Stimulated activated CD8-positive, alpha-beta memory T cell treated with anti-CD3 and anti-CD28 coated beads, Interleukin-4, amount 100 ng/mL, for 1 hour (primary cell): Measurements from ENCODE around the gene LY6G6F.
A peak's percentile ranks its signal among the peaks of the same experiment; 100 is the strongest.
"Not testable (repeated sequence)": the region's sequence is repeated elsewhere in the genome, so short reads cannot be mapped to it uniquely, and the experiment has no call there.

Experiments used
- DNase-seq, 2 donors: peaks; one replicate each; pipeline ENCODE4 v3.0.0-alpha.2; 2020; ENCODE audit warnings: low read depth in 2 of 2, low spot score in 1 of 2

The LY6G6F gene

GRCh38 chr6:31701666-31702404 is 4.8 kb upstream of the LY6G6F start:
- no peak for DNase-seq

DNA sequence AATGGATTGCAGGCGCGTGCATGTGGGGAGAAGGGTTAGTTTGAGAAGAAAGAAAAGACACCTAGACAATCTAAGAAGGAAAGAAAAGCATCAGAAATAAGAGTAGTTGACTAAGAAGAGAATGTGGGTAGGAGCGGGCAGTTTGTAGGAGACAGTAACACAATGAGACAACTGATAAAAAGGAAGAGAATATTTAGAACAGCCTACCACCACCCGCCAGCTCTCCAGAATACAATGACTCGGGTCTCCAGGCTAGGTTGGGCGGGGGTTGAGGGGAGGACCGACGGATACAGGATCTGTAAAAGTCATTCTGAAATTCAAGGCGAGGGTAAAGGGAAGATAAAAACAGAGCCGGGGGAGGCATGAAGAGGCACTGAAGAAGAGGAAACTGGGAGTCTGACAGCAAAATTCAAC is 4.3 kb upstream of the LY6G6F start:
- no peak for DNase-seq

DNA sequence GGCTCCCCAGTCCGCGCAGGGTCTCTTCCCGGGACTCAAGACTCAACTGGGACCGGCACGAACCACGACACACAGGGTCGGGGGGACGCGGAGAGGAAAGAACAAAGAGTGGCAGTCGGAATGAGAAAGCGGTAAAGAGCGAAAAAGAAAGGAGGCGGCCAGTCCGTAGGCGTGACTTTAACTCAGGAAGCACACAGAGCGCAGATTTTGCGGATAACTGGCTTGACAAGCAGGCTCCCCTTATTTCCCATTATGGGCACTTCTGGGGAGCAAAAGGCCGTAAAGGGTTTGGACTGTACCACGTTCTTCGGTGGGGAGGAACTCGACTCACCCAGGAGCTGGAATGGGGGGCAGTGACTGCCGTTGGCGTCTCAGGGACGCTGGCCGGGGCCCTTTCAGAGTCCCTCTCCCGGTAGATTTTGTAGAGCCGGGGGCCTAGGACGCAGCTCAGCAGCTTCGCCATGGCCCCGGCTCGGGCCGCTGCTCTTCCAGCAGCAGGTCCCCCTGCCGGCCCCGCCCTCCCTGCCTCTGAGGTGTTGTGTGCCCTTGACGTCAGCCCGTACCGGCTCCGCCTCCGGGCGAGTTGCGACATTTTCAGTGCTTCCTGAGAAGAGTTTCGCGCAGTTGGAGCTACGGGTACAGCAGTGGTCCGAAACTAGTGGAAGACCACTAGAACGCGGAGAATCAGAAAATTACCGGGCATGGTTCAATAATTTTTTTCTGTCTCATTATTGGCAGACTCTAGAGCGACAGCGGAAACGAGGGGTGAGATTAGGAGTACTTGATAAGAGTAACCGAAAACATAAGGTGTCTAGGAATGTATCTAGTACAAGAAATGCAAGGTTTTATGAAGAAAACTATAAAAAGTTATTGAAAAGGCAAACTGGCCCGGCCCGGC is 3.6 kb upstream of the LY6G6F start, which contains the start of gene ABHD16A:
Gene ABHD16A (minus strand): TSS at position 506 of the 898 bp plus-strand sequence. CDS start 43 bp downstream, at position 463.
- peak; percentile 92 to 93 for DNase-seq

DNA sequence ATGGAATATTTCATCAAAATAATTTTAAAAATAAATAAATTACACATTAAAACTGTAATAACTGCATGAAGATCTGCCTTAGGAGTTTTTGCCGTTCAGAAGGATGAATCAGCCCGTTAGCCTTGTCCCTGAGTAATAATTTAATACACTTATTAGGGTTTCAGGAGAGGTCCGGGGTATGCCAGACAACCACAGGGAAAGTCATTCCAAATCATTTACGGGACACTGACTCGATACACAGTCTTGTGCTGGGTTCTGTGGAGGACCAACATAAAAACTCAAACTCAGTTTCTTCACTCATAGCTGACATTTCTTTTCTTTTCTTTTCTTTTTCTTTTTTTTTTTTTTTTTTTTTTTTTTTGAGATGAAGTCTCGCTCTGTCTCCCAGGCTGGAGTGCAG is 735 bp upstream of the LY6G6F start:
- DNase-seq, result no peak

DNA sequence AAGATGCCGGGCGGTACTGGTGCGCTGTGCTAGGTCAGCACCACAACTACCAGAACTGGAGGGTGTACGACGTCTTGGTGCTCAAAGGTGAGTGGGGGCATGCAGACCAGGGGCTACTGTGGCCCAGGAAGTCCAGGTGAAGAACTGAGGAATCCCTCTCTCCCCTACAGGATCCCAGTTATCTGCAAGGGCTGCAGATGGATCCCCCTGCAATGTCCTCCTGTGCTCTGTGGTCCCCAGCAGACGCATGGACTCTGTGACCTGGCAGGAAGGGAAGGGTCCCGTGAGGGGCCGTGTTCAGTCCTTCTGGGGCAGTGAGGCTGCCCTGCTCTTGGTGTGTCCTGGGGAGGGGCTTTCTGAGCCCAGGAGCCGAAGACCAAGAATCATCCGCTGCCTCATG is 1.0 kb downstream of the LY6G6F start:
- DNase-seq, result no peak

- no peak for DNase-seq
Observed at GRCh38 chr6:31708224-31708623, 1.6 kb downstream of the LY6G6F start.

GRCh38 chr6:31709157-31709556 is 2.5 kb downstream of the LY6G6F start:
- not testable (repeated sequence) for DNase-seq

- no peak for DNase-seq
Observed at GRCh38 chr6:31710523-31711219, 4.0 kb downstream of the LY6G6F start.

- DNase-seq, result no peak
Observed at GRCh38 chr6:31711233-31711632, 4.6 kb downstream of the LY6G6F start.

DNA sequence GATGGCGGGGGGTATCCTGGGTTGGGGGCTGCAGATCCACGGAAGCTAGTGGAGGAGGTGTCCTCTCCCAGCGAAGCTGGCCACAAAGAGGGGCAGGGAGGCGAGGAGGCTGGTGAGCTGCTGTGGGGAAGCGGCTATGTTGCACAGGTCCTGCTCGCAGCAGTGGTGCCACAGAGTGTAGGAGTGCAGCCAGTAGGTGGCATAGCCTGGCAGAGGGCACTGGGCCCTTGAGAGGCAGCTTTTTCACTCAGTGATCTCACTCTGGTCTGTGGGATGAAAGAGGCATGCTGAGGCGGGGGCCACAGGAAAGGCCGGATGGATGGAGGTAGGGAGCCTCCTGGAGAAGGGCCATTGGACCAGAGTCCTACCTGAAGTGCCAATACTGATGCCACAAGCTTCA is 5.6 kb downstream of the LY6G6F start:
- DNase-seq, result no peak

DNA sequence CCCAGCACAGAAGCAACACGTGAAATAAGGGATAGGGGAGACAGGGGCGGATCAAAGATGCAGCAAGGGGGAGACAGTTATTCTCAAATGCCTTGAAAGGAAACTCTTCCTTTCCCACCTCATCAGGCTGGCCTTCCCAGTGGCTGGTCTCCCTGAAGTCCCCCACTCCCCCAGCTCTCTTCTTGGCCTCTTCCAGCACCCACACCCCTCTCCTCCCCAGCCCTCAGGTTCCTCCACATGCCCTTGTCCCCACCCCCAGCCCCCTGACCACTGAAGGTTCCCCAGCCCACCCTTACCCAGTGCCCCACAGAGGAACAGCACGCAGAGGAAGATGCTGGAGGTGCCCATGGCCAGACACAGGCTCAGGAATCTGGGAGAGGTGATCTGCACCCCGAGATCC is 6.8 kb downstream of the LY6G6F start:
- DNase-seq, result no peak

- no peak for DNase-seq
Observed at GRCh38 chr6:31713991-31714684, 7.5 kb downstream of the LY6G6F start.

GRCh38 chr6:31715022-31715958 is 8.6 kb downstream of the LY6G6F start, which contains the start of gene LY6G6D:
Gene LY6G6D (plus strand): TSS chr6:31715348. CDS start chr6:31715356, 8 bp downstream.
- DNase-seq, result no peak

DNA sequence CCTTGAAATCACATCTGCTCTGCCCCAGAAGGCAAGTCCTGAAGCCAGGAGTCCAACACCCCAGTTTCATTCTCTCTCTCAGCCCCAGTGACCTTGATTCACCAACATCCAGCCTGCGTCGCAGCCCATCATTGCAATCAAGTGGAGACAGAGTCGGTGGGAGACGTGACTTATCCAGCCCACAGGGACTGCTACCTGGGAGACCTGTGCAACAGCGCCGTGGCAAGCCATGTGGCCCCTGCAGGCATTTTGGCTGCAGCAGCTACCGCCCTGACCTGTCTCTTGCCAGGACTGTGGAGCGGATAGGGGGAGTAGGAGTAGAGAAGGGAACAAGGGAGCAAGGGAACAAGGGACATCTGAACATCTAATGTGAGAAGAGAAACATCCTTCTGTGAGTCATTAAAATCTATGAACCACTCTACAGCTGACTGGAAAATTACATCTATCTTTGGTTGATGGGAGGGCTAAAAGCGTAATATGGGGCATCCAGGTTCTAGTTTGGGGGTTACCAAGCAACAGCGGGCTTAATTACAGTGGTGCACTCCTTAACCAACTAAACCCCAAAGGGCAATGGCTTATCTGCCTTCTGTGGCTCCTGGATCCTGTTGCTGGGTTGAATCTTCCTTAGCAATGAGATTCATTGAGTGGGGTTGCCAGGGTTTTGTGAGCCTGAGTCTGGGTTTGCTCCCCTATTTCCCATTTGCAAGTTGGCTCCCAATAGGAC is 11.0 kb downstream of the LY6G6F start:
- no peak for DNase-seq

GRCh38 chr6:31718265-31718664 is 11.6 kb downstream of the LY6G6F start:
- DNase-seq, result no peak

DNA sequence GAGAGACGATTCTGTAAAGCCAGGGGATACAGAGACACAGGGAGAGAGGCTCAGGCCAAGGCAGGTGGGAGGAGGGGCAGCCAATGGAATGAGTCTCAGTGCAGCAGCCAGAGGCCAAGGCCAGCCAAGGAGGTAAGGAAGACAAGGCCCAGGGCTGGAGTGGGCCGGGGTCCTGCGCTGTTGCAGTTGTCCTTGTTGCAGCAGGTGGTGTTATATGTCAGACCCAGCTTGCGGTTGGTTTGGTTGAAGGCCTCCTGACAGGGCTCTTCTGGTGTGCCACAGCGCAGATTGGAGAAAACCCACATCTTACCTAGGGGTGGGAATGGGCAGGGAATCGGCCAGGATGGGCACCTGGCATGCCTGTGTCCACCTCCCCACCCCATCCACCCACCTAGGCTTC is 12.3 kb downstream of the LY6G6F start:
- DNase-seq, result no peak

DNA sequence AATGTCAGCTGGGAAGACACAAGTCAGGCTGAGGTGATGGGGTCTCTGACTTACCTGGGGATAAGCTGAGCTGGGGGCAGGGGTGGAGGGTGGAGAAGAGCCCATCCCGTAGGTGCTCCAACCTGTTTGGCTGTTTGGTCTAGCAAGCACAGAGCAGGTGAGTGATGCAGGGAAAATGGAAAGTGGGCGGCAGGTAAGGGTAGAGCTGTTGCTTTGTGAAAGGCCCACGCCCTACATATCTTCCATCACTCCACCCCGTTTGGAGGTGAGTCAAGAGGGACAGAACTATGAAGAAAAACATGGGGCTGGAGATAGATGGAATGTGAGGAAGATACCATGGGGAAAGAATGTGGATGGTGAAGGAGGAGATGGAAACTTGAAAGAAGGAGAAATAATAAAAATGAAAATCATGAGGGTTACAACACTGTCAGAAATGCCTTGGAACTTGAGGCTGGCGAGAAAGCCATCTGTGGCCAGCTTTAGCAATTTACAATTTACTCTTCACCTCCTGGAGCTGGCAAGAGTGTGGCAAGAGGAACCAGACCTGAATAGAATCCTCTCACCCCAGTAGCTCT is 13.6 kb downstream of the LY6G6F start:
- DNase-seq, result no peak

DNA sequence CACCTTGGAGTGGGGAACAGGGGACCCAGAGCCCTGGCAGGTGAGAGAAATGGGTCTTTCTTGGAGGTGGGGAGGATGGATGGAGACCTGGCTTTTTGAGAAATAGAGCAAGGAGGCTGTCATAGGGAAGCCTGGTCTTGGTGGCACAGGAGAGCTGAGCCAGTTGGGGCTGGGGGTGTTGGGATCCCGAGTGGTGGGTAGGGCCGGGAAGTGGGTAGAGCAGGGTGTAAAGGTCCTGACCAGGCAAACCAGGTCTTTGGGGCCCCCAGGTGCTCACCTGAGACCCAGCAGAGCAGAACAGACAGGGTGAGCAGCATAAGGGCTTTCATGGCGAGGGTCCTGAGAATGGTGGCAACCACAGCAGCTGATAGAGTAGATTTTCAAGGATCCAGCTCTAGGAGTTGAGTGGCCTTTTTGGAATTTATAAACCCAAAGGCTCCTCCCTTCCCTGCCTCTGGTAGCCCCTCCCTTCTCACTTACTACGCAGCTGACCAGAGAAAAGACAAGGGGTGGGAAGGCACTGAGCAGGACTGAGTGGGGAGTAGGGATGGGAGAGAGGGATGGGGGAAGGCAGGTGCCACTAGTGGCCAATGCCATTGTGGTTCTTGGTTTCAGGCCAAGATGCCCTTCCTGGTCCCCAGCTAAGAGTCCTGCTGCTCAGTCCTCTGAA is 14.8 kb downstream of the LY6G6F start, which contains the start of gene LY6G6C:
Gene LY6G6C (minus strand): TSS at position 396 of the 670 bp plus-strand sequence. CDS start 67 bp downstream, at position 329.
- no peak for DNase-seq
